Neural cell (in vitro differentiated cells): ENCODE results near the gene KDM8. TPM values are rescaled to one million over a fixed set of nuclear protein-coding genes. Genes with fewer than 3 reads are reported as not detected.

Experiments
- H2AFZ ChIP-seq: fragments of 200-600, 300-800 bp; sonication (generic), shearing (Covaris generic); 2 replicates; pipeline ENCODE4 v1.6.0; 2014; ENCODE audit warnings: low read depth, mild to moderate bottlenecking, antibody characterized with exemption, low read length, moderate library complexity
- H3F3A ChIP-seq: fragments of 200-600 bp; shearing (Covaris generic); 2 replicates; pipeline ENCODE4 v1.6.1; 2016; ENCODE audit warnings: mild to moderate bottlenecking, moderate library complexity, mixed read lengths, antibody characterized with exemption, low read length; ENCODE audit not compliant: insufficient read depth, poor library complexity, severe bottlenecking
- H3K27ac ChIP-seq: fragments of 200-600, 300-800 bp; sonication (generic), shearing (Covaris generic); 2 replicates; pipeline ENCODE4 v1.5.1; 2014; ENCODE audit warnings: mild to moderate bottlenecking, low read length, moderate library complexity
- H3K27me3 ChIP-seq: fragments of 300-800, 200-600 bp; sonication (generic), shearing (Covaris generic); 2 replicates; pipeline ENCODE4 v1.6.0; 2014; ENCODE audit warnings: mild to moderate bottlenecking, low read depth, low read length, moderate library complexity; ENCODE audit not compliant: insufficient read depth
- H3K36me3 ChIP-seq: fragments of 300-800, 200-600 bp; sonication (generic), shearing (Covaris generic); 2 replicates; pipeline ENCODE4 v1.5.1; 2014; ENCODE audit warnings: mild to moderate bottlenecking, antibody characterized with exemption, low read length, moderate library complexity; ENCODE audit not compliant: insufficient read depth
- H3K4me2 ChIP-seq: fragments of 300-800, 200-600 bp; sonication (generic), shearing (Covaris generic); 2 replicates; pipeline ENCODE4 v1.6.0; 2014; ENCODE audit warnings: mild to moderate bottlenecking, low read length
- H3K4me3 ChIP-seq: fragments of 300-800, 200-600 bp; sonication (generic), shearing (Covaris generic); 2 replicates; pipeline ENCODE4 v1.5.1; 2014; ENCODE audit warnings: mild to moderate bottlenecking, low read length, moderate library complexity
- H3K79me2 ChIP-seq: fragments of 200-600 bp; shearing (Covaris generic); replicated peaks from 2 replicates; pipeline ENCODE4 v1.6.0; 2014; ENCODE audit warnings: mild to moderate bottlenecking, low read length, moderate library complexity; ENCODE audit not compliant: insufficient read depth
- H3K9ac ChIP-seq: fragments of 300-800, 200-600 bp; sonication (generic), shearing (Covaris generic); 2 replicates; pipeline ENCODE4 v1.6.1; 2016; ENCODE audit warnings: mild to moderate bottlenecking, low read length, mixed read lengths
- H3K9me2 ChIP-seq: fragments of 200-600 bp; shearing (Covaris generic); 2 replicates; pipeline ENCODE4 v1.6.1; 2016; ENCODE audit warnings: mild to moderate bottlenecking, low read length, mixed read lengths; ENCODE audit not compliant: insufficient read depth
- H3K9me3 ChIP-seq: fragments of 200-600, 300-800 bp; sonication (generic), shearing (Covaris generic); 2 replicates; pipeline ENCODE4 v1.6.1; 2016; ENCODE audit warnings: mild to moderate bottlenecking, mixed run types, low read length, moderate library complexity, mixed read lengths
- H4K20me1 ChIP-seq: fragments of 200-600 bp; shearing (Covaris generic); 2 replicates; pipeline ENCODE4 v1.6.1; 2016; ENCODE audit warnings: mild to moderate bottlenecking, mixed run types; ENCODE audit not compliant: insufficient read depth
- EP300 ChIP-seq: fragments of 450-650 bp; conservative IDR thresholded peaks from 2 replicates; pipeline ENCODE4 v1.6.1; 2014; ENCODE audit warnings: antibody characterized with exemption, mild to moderate bottlenecking, moderate library complexity; ENCODE audit not compliant: poor library complexity, severe bottlenecking
- EZH2 ChIP-seq: fragments of 200-600, 300-800 bp; shearing (Covaris generic), sonication (generic); IDR thresholded peaks from 2 replicates; pipeline ENCODE4 v1.6.1; 2014; ENCODE audit warnings: antibody characterized with exemption, low read length, borderline replicate concordance, mild to moderate bottlenecking; ENCODE audit not compliant: insufficient read depth, poor library complexity, severe bottlenecking
- MXI1 ChIP-seq: fragments of 450-650 bp; conservative IDR thresholded peaks from 2 replicates; pipeline ENCODE4 v1.6.1; 2014; ENCODE audit warnings: antibody characterized with exemption, mild to moderate bottlenecking; ENCODE audit not compliant: poor library complexity, severe bottlenecking
- POLR2AphosphoS5 ChIP-seq: IDR thresholded peaks from 2 replicates; pipeline ENCODE4 v1.6.1; 2012
- RAD21 ChIP-seq: fragments of 450-650 bp; conservative IDR thresholded peaks from 2 replicates; pipeline ENCODE4 v1.6.1; 2014; ENCODE audit warnings: antibody characterized with exemption, mild to moderate bottlenecking, moderate library complexity
- SMC3 ChIP-seq: fragments of 450-650 bp; conservative IDR thresholded peaks from 2 replicates; pipeline ENCODE4 v1.6.1; 2014; ENCODE audit warnings: antibody characterized with exemption, mild to moderate bottlenecking, moderate library complexity; ENCODE audit not compliant: poor library complexity
- TAF1 ChIP-seq: IDR thresholded peaks from 2 replicates; pipeline ENCODE4 v1.6.1; 2012; ENCODE audit warnings: low read depth
- polyA plus RNA-seq: library from polyadenylated mRNA; depleted of rRNA; stranded (reverse); fragments of >200 nt; gene quantifications from 2 replicates; pipeline ENCODE4 v1.2.3, GENCODE V29; 2014
- TF ChIP-seq, protein P1 (sequence below): IDR thresholded peaks from 2 replicates; pipeline ENCODE4 v1.6.1; 2012; ENCODE audit warnings: borderline replicate concordance
- TF ChIP-seq, protein P2 (sequence below): fragments of 450-650 bp; IDR thresholded peaks from 2 replicates; pipeline ENCODE4 v1.5.1; 2014; ENCODE audit warnings: antibody characterized with exemption, mild to moderate bottlenecking, moderate library complexity; ENCODE audit not compliant: poor library complexity, severe bottlenecking

Gene KDM8
- polyA plus RNA-seq, 1 donor from 2014 or later, result 4.0 TPM

DNA sequence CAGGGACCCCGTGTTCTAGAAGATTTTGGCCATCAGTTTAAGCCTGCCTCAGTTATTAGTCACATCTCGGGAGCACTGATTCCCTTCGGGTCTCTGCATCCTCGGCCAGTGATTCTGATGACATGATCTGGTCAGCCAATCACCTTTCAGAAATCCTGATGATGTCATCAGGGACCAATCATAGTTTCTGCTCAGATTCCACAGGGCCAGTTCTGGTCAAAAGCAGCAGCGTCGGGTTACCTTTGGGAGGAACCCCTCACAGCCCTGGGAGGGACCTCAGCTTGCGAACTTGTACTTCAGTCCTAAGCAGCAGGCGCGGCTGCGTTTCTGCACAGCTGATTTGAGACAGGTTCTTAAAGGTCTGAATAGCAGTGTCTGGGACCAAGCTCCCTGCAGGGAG lies 13.9 kb downstream of the KDM8 start:
- H4K20me1 ChIP-seq, result no peaks in the 10 kb centered on the region
- TF ChIP-seq, protein P1, sequence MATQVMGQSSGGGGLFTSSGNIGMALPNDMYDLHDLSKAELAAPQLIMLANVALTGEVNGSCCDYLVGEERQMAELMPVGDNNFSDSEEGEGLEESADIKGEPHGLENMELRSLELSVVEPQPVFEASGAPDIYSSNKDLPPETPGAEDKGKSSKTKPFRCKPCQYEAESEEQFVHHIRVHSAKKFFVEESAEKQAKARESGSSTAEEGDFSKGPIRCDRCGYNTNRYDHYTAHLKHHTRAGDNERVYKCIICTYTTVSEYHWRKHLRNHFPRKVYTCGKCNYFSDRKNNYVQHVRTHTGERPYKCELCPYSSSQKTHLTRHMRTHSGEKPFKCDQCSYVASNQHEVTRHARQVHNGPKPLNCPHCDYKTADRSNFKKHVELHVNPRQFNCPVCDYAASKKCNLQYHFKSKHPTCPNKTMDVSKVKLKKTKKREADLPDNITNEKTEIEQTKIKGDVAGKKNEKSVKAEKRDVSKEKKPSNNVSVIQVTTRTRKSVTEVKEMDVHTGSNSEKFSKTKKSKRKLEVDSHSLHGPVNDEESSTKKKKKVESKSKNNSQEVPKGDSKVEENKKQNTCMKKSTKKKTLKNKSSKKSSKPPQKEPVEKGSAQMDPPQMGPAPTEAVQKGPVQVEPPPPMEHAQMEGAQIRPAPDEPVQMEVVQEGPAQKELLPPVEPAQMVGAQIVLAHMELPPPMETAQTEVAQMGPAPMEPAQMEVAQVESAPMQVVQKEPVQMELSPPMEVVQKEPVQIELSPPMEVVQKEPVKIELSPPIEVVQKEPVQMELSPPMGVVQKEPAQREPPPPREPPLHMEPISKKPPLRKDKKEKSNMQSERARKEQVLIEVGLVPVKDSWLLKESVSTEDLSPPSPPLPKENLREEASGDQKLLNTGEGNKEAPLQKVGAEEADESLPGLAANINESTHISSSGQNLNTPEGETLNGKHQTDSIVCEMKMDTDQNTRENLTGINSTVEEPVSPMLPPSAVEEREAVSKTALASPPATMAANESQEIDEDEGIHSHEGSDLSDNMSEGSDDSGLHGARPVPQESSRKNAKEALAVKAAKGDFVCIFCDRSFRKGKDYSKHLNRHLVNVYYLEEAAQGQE, result no peak
- TF ChIP-seq EZH2 (no peak), MXI1 (no peak), POLR2AphosphoS5 (no peak)
- no peak overlapping the region for H2AFZ ChIP-seq
- H3K27ac ChIP-seq, result no peak overlapping the region
- H3K9me2 ChIP-seq, result no peaks in the 10 kb centered on the region
- no peaks in the 10 kb centered on the region for H3K27me3 ChIP-seq
- H3F3A ChIP-seq, result no peaks in the 10 kb centered on the region
- H3K36me3 ChIP-seq, result no peaks in the 10 kb centered on the region
- H3K79me2 ChIP-seq, result no peaks in the 10 kb centered on the region
- no peaks in the 10 kb centered on the region for H3K9me3 ChIP-seq
- no peak overlapping the region for H3K9ac ChIP-seq
- no peak overlapping the region for H3K4me3 ChIP-seq
- H3K4me2 ChIP-seq, result no peak overlapping the region

DNA sequence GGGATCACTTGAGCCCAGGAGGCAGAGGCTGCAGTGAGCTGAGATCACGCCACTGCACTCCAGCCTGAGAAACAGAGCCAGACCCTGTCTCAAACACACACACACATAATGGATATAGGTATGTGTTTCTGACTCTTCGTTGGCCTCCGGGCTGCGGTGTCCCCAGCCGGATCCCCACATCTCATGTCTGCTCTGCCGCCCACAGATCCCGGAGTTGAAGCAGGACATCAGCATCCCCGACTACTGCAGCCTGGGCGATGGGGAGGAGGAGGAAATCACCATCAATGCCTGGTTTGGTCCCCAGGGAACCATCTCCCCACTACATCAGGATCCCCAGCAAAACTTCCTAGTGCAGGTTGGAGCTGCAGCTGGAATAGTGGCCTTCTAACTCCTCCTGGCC lies 15.4 kb downstream of the KDM8 start:
- Histone ChIP-seq H2AFZ (no peak overlapping the region), H3K9me3 (no peaks in the 10 kb centered on the region), H3K79me2 (no peaks in the 10 kb centered on the region), H3F3A (no peaks in the 10 kb centered on the region), H3K9me2 (no peaks in the 10 kb centered on the region), H3K4me2 (no peak overlapping the region), H4K20me1 (no peaks in the 10 kb centered on the region), H3K9ac (no peak overlapping the region), H3K27ac (no peak overlapping the region), H3K36me3 (no peaks in the 10 kb centered on the region), H3K27me3 (no peaks in the 10 kb centered on the region), H3K4me3 (no peak overlapping the region)
- TF ChIP-seq, protein P1, result no peak

DNA sequence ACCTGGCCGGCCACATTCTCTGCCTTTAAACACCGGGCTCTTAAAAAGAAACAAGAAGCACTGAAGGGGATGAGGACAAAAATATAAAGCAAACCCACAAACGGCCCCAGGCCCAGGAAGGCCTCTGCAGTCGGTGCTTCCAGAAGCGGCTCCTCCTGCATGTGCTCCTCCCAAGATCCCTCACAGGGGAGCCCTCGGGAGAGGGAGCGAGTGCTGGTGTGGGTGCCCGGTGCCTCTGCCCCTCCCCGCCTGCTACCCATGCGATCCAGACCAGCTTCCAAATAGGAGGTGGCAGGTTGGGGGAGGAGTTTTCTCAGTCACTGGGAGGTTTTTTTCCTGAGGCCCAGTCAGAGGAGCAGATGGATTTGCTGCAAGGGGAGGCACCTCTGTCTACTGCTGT lies 15.8 kb downstream of the KDM8 start:
- H3K9me2 ChIP-seq, result no peaks in the 10 kb centered on the region
- no peak overlapping the region for H2AFZ ChIP-seq
- no peak overlapping the region for H3K4me2 ChIP-seq
- no peaks in the 10 kb centered on the region for H3F3A ChIP-seq
- H3K27ac ChIP-seq, result no peak overlapping the region
- H3K9ac ChIP-seq, result no peak overlapping the region
- no peaks in the 10 kb centered on the region for H3K27me3 ChIP-seq
- H3K36me3 ChIP-seq, result no peaks in the 10 kb centered on the region
- H3K9me3 ChIP-seq, result no peaks in the 10 kb centered on the region
- no peaks in the 10 kb centered on the region for H4K20me1 ChIP-seq
- no peak overlapping the region for H3K4me3 ChIP-seq
- no peak for TF ChIP-seq EZH2
- TF ChIP-seq, protein P2, sequence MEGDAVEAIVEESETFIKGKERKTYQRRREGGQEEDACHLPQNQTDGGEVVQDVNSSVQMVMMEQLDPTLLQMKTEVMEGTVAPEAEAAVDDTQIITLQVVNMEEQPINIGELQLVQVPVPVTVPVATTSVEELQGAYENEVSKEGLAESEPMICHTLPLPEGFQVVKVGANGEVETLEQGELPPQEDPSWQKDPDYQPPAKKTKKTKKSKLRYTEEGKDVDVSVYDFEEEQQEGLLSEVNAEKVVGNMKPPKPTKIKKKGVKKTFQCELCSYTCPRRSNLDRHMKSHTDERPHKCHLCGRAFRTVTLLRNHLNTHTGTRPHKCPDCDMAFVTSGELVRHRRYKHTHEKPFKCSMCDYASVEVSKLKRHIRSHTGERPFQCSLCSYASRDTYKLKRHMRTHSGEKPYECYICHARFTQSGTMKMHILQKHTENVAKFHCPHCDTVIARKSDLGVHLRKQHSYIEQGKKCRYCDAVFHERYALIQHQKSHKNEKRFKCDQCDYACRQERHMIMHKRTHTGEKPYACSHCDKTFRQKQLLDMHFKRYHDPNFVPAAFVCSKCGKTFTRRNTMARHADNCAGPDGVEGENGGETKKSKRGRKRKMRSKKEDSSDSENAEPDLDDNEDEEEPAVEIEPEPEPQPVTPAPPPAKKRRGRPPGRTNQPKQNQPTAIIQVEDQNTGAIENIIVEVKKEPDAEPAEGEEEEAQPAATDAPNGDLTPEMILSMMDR, result no peak
- no peak for TF ChIP-seq TAF1
- no peak for TF ChIP-seq SMC3
- TF ChIP-seq RAD21, result no peak
- no peak for TF ChIP-seq EP300
- TF ChIP-seq POLR2AphosphoS5, result no peak
- TF ChIP-seq MXI1, result no peak
- TF ChIP-seq, protein P1, result no peak
- no peaks in the 10 kb centered on the region for H3K79me2 ChIP-seq
